Measurements from ENCODE around the gene ANXA7.

DNA sequence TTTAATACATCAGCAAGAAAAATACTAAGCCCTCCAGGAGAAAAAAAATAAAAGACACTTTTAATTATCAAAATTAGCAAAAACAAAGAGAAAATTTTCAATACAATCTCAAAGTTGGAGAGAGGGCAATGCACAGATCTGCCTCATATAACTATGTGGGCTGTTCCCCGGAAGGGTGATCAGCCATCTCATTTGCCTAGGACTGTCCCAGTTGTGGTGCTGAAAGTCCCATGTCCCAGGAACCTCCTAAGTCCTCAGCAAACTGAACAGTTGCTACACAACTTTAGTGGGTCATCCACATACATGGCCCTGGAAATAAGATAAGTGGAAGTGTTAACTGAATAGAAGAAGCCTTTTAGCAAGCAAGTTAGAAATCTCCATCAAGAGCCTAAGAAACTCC lies 69.6 kb downstream of the ANXA7 start:
- TF ChIP-seq, protein P1, sequence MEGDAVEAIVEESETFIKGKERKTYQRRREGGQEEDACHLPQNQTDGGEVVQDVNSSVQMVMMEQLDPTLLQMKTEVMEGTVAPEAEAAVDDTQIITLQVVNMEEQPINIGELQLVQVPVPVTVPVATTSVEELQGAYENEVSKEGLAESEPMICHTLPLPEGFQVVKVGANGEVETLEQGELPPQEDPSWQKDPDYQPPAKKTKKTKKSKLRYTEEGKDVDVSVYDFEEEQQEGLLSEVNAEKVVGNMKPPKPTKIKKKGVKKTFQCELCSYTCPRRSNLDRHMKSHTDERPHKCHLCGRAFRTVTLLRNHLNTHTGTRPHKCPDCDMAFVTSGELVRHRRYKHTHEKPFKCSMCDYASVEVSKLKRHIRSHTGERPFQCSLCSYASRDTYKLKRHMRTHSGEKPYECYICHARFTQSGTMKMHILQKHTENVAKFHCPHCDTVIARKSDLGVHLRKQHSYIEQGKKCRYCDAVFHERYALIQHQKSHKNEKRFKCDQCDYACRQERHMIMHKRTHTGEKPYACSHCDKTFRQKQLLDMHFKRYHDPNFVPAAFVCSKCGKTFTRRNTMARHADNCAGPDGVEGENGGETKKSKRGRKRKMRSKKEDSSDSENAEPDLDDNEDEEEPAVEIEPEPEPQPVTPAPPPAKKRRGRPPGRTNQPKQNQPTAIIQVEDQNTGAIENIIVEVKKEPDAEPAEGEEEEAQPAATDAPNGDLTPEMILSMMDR (IDR thresholded peaks at IDR 0.05): no peak
- TF ChIP-seq TEAD4 (CRISPR knock-in tag; IDR thresholded peaks at IDR 0.05): no peak
- no peak for TF ChIP-seq ZNF317 (CRISPR knock-in tag; IDR thresholded peaks at IDR 0.05; ENCODE audit: borderline replicate concordance, low read depth)

All from WTC11 (cell line).